Naive thymus-derived CD8-positive, alpha-beta T cell (primary cell): ENCODE measurements around the gene CRHR1. TPM values are rescaled to one million over a fixed set of nuclear protein-coding genes. Genes with fewer than 3 reads are reported as not detected.

ENCODE experiments used
- ATAC-seq, 2 donors: fragments of 150-1000 bp; cut with Tn5 transposase in 1 of 2; sonication (Bioruptor Pico), chemical (Tn5 transposase) in 1 of 2; 1 replicate in 1 of 2; 2 replicates in 1 of 2; pipeline ENCODE4 v1.10.0; 2021; ENCODE audit warnings: mild to moderate bottlenecking in 2 of 2, moderate library complexity in 2 of 2
- POLR2A ChIA-PET: fragments of 350-600 bp; sonication (Branson Sonifier 250); formaldehyde crosslinking; loops from one replicate; lab custom pipeline; 2021; ENCODE audit warnings: antibody characterized with exemption; lab: Charles Lee
- DNase-seq, 10 donors: peaks; one replicate each; pipeline versions ENCODE4 v3.0.0 to v3.0.0-alpha.2; 2020 to 2022
- H3K27ac Mint-ChIP-seq, 10 donors: one replicate each; pipeline ENCODE4 v1.8.0; 2020 to 2022; ENCODE audit warnings: mild to moderate bottlenecking in 10 of 10, mixed read lengths in 10 of 10, moderate library complexity in 4 of 10, inconsistent platforms in 1 of 10
- H3K27me3 Mint-ChIP-seq, 5 donors: one replicate each; pipeline ENCODE4 v1.8.0; 2021 to 2022; ENCODE audit warnings: mixed read lengths in 5 of 5
- H3K36me3 Mint-ChIP-seq, 3 donors: one replicate each; pipeline ENCODE4 v1.8.0; 2020 to 2022; ENCODE audit warnings: mixed read lengths in 3 of 3, mild to moderate bottlenecking in 2 of 3, inconsistent platforms in 1 of 3
- H3K4me1 Mint-ChIP-seq, 4 donors: one replicate each; pipeline ENCODE4 v1.8.0; 2021 to 2022; ENCODE audit warnings: mixed read lengths in 4 of 4
- H3K4me3 Mint-ChIP-seq, 10 donors: one replicate each; pipeline ENCODE4 v1.8.0; 2020 to 2022; ENCODE audit warnings: mild to moderate bottlenecking in 10 of 10, mixed read lengths in 10 of 10, moderate library complexity in 6 of 10, inconsistent platforms in 1 of 10
- H3K9me3 Mint-ChIP-seq, 9 donors: one replicate each; pipeline ENCODE4 v1.8.0; 2020 to 2022; ENCODE audit warnings: mixed read lengths in 9 of 9, mild to moderate bottlenecking in 3 of 9, inconsistent platforms in 1 of 9, moderate library complexity in 1 of 9
- polyA plus RNA-seq, 3 donors: library from polyadenylated mRNA; unstranded; fragments of 300-500 nt; fragmentation: Illumina TruSeq; gene quantifications; one replicate each; pipeline ENCODE4 v1.2.3, GENCODE V29; 2021
- total RNA-seq, 8 experiments: library from RNA in 2 of 8; stranded (reverse) in 2 of 8; gene quantifications; one replicate each; pipeline ENCODE4 v1.2.3 and lab custom pipeline; 2021 to 2026

CRHR1 gene
- total and polyA plus RNA-seq, 5 experiments from 2014 or later, result not detected

GRCh38 chr17:45793999-45794540 is 9.9 kb downstream of the CRHR1 start:
- H3K27ac Mint-ChIP-seq, result no peak overlapping the region
- ATAC-seq (no peak), DNase-seq (no peak)
- POLR2A ChIA-PET, result no interaction called here
- no peak overlapping the region for H3K4me3 Mint-ChIP-seq
- H3K4me1 Mint-ChIP-seq, result peaks cover 0 to 1% (median 0%) of the 10 kb centered on the region in 4 donors
- no peaks in the 10 kb centered on the region for H3K9me3 Mint-ChIP-seq
- no peaks in the 10 kb centered on the region for H3K36me3 Mint-ChIP-seq
- H3K27me3 Mint-ChIP-seq, result peaks cover 16 to 75% (median 43%) of the 10 kb centered on the region in 5 donors

DNA sequence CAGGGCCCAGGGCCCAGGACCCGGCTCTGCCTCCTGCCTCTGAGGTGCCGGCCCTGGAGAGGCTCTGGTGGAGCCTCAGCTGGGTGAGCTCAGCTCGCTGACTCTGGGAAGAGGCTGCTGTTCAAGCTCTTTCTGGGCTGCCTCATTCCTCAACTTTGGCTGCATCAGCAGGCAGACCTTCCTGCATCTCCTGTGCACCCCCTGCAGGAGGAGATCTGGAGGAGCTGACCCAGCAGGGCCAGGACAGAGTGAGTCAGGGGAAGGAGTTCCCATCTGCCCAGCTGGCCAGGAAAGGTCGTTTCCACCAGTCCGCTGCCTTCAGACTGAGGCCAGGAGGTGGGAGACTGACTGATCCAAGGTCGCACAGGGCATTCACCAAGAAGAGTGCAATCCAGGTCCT is 10.7 kb downstream of the CRHR1 start:
- ATAC-seq, result no peak
- H3K27me3 Mint-ChIP-seq, result peaks cover 14 to 77% (median 43%) of the 10 kb centered on the region in 5 donors
- H3K9me3 Mint-ChIP-seq, result no peaks in the 10 kb centered on the region
- no peak for DNase-seq
- POLR2A ChIA-PET, result no interaction called here
- no peaks in the 10 kb centered on the region for H3K36me3 Mint-ChIP-seq
- peaks cover 0 to 1% (median 0%) of the 10 kb centered on the region in 4 donors for H3K4me1 Mint-ChIP-seq
- no peak overlapping the region for H3K4me3 Mint-ChIP-seq
- no peak overlapping the region for H3K27ac Mint-ChIP-seq

- no peaks in the 10 kb centered on the region for H3K9me3 Mint-ChIP-seq
- H3K27me3 Mint-ChIP-seq, result peaks cover 5 to 70% (median 28%) of the 10 kb centered on the region in 5 donors
- H3K27ac Mint-ChIP-seq, result no peak overlapping the region
- POLR2A ChIA-PET, result no interaction called here
- DNase-seq (no peak), ATAC-seq (no peak)
- no peaks in the 10 kb centered on the region for H3K36me3 Mint-ChIP-seq
- no peaks in the 10 kb centered on the region for H3K4me1 Mint-ChIP-seq
- no peak overlapping the region for H3K4me3 Mint-ChIP-seq
These were observed 16.7 kb downstream of the CRHR1 start for GRCh38 chr17:45800816-45801215.

DNA sequence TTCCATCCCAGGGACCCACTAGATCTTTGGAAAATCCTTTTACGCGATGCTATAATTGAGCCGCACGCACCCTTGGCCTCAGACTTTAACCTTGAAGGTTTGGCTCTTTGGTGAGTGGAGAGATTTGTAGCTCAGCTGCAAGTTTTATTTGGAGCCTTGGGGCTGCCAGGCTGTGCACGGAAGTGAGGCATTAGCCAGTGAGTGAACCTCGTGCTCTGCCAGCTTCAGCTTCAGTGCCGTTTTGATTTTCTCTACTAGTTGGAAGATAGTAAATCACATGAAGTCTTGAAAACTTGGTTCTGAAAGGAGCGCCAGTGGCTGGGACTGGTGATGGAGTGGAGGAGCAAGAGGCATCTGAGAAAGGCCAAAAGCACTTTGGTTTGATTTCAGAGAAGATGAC is 17.3 kb downstream of the CRHR1 start:
- Mint-ChIP-seq H3K9me3 (no peaks in the 10 kb centered on the region), H3K27me3 (peaks cover 8 to 70% (median 27%) of the 10 kb centered on the region in 5 donors), H3K4me3 (no peak overlapping the region), H3K36me3 (no peaks in the 10 kb centered on the region), H3K27ac (no peak overlapping the region), H3K4me1 (no peaks in the 10 kb centered on the region)
- no peak for DNase-seq
- POLR2A ChIA-PET, result no interaction called here
- ATAC-seq, result no peak

DNA sequence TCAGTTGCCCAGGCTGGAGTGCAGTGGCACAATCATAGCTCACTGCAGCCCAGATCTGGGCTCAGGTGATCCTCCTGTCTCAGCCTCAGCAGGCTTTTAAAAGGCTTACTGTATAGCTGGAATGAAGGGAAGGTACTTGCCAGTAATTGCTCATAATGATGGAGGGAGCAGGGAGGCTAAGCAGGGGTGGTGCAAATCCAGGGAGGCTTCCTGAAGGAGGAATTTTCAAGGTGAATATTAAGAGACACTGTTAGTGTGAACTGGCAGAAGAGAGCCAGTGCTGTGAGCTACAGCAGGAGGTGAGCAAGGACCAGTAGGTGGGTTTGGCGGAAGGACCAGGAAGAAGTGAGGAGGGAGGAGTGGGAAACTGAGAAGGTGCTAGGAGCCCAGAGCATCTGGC is 24.7 kb downstream of the CRHR1 start:
- Mint-ChIP-seq H3K4me1 (peaks cover 0 to 3% (median 0%) of the 10 kb centered on the region in 4 donors), H3K4me3 (no peak overlapping the region), H3K36me3 (no peaks in the 10 kb centered on the region), H3K27ac (peak overlapping the region in 1 of 10 donors; percentile 35), H3K9me3 (no peaks in the 10 kb centered on the region), H3K27me3 (peaks cover 6 to 46% (median 14%) of the 10 kb centered on the region in 5 donors)
- ATAC-seq (no peak), DNase-seq (no peak)
- POLR2A ChIA-PET, result no interaction called here

- Mint-ChIP-seq H3K27me3 (peaks cover 6 to 43% (median 16%) of the 10 kb centered on the region in 5 donors), H3K27ac (no peak overlapping the region), H3K9me3 (no peaks in the 10 kb centered on the region), H3K4me3 (no peak overlapping the region), H3K36me3 (no peaks in the 10 kb centered on the region), H3K4me1 (peaks cover 0 to 3% (median 0%) of the 10 kb centered on the region in 4 donors)
- POLR2A ChIA-PET, result no interaction called here
- ATAC-seq, result no peak
- DNase-seq, result no peak
These were observed 25.4 kb downstream of the CRHR1 start for GRCh38 chr17:45809499-45809898.

DNA sequence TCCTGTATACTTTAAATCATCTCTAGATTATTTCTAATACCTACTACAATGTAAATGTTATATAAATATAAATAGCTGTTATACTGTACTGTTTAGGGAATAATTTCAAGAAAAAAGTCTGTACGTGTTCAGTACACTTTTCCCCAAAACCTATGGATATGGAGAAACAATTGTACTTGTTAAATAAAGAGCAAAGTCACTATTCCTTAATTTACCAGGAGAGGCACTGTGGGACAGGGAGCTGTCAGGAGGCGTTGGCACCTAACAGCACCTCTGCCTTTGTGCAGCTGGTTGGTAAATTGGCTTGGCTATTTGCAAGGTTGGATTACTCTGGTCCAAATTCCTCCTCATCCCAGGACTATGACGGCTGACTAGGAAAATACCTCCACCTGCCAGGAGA is 28.0 kb downstream of the CRHR1 start:
- Mint-ChIP-seq H3K4me1 (peaks cover 0 to 3% (median 0%) of the 10 kb centered on the region in 4 donors), H3K27me3 (peaks cover 1 to 25% (median 8%) of the 10 kb centered on the region in 5 donors), H3K4me3 (no peak overlapping the region), H3K36me3 (no peaks in the 10 kb centered on the region), H3K9me3 (no peaks in the 10 kb centered on the region), H3K27ac (no peak overlapping the region)
- POLR2A ChIA-PET, result no interaction called here
- DNase-seq (no peak), ATAC-seq (no peak)

- ATAC-seq (no peak), DNase-seq (no peak)
- peaks cover 1 to 23% (median 8%) of the 10 kb centered on the region in 5 donors for H3K27me3 Mint-ChIP-seq
- peaks cover 0 to 3% (median 0%) of the 10 kb centered on the region in 4 donors for H3K4me1 Mint-ChIP-seq
- H3K36me3 Mint-ChIP-seq, result no peaks in the 10 kb centered on the region
- peak overlapping the region in 1 of 10 donors; percentile 15 for H3K27ac Mint-ChIP-seq
- H3K4me3 Mint-ChIP-seq, result no peak overlapping the region
- no peaks in the 10 kb centered on the region for H3K9me3 Mint-ChIP-seq
- POLR2A ChIA-PET, result no interaction called here
These were observed 29.1 kb downstream of the CRHR1 start for GRCh38 chr17:45813048-45813725.

- ATAC-seq (no peak), DNase-seq (no peak)
- Mint-ChIP-seq H3K27me3 (peaks cover 0 to 23% (median 8%) of the 10 kb centered on the region in 5 donors), H3K36me3 (no peaks in the 10 kb centered on the region), H3K9me3 (no peaks in the 10 kb centered on the region), H3K4me3 (no peak overlapping the region), H3K4me1 (no peaks in the 10 kb centered on the region), H3K27ac (no peak overlapping the region)
- POLR2A ChIA-PET, result no interaction called here
These were observed 30.8 kb downstream of the CRHR1 start for GRCh38 chr17:45814622-45815606.

DNA sequence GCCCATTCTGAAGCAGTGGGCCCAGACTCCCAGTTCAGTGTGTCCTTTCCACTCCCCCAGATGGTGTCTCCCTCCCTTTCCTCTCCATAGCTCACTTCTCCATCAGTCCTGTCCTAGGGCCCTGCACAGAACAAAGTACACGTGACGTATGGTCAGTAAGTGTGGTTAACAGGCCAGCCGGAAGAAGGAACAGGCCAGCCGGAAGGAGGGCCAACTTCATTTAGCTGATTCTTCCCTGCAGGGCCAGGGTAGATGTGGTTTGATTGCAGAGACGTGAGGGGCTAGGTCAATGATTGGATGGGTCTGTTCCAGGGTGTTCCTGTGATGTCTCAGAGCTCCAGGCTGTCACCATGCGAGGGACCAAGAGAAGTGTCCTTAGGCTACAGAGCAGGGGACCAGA is 31.6 kb downstream of the CRHR1 start:
- no peaks in the 10 kb centered on the region for H3K4me1 Mint-ChIP-seq
- H3K4me3 Mint-ChIP-seq, result no peak overlapping the region
- POLR2A ChIA-PET, result no interaction called here
- no peaks in the 10 kb centered on the region for H3K36me3 Mint-ChIP-seq
- ATAC-seq, result no peak
- DNase-seq, result no peak
- no peaks in the 10 kb centered on the region for H3K9me3 Mint-ChIP-seq
- H3K27ac Mint-ChIP-seq, result no peak overlapping the region
- peaks cover 0 to 23% (median 8%) of the 10 kb centered on the region in 5 donors for H3K27me3 Mint-ChIP-seq

DNA sequence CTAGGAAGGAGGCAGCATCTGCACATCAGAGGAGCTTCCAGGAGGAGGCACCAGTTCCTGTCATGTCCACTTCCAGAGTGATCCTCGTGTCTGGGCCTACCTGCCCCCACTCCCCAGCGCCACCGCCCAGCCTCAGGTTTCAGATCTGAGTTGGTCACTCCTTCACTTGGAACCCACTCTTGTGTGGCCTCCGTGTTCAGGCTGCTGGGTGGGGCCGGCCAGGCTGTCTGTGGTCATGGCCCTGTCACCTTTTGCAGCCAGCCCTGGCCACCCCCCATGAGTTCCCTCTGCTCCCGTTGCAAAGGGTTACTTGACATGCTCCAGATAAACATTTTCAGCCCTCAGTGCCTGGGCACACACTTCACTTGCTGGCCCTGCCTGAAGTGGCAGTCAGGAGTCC is 33.9 kb downstream of the CRHR1 start:
- ATAC-seq, result no peak
- POLR2A ChIA-PET, result no interaction called here
- no peak for DNase-seq
- no peaks in the 10 kb centered on the region for H3K9me3 Mint-ChIP-seq
- H3K27ac Mint-ChIP-seq, result no peak overlapping the region
- peaks cover 0 to 16% (median 3%) of the 10 kb centered on the region in 5 donors for H3K27me3 Mint-ChIP-seq
- H3K36me3 Mint-ChIP-seq, result no peaks in the 10 kb centered on the region
- H3K4me3 Mint-ChIP-seq, result no peak overlapping the region
- H3K4me1 Mint-ChIP-seq, result no peaks in the 10 kb centered on the region

DNA sequence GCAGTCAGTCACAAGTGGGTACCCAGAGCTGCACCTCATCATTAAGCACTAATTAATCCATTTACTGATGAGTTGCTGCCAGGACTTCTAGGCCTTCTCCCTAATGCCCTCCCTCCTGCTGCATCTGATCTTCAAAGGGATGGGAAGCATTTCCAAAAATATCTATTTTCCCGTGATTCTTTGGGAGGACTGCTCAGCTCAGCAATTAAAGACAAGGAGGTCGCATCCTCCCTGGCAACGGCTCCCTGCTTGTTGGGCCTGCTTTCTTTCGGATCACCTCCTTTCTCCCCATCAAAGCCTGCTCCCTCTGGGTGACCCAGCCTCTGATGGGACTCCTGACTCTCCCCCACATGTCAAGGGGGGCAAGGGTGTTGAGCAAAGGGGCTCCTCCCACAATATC is 34.6 kb downstream of the CRHR1 start:
- ATAC-seq (no peak), DNase-seq (no peak)
- H3K4me3 Mint-ChIP-seq, result no peak overlapping the region
- H3K27me3 Mint-ChIP-seq, result peaks cover 0 to 10% (median 3%) of the 10 kb centered on the region in 5 donors
- no peak overlapping the region for H3K27ac Mint-ChIP-seq
- no peaks in the 10 kb centered on the region for H3K36me3 Mint-ChIP-seq
- H3K4me1 Mint-ChIP-seq, result peaks cover 0 to under 1% (median 0%) of the 10 kb centered on the region in 4 donors
- POLR2A ChIA-PET, result no interaction called here
- H3K9me3 Mint-ChIP-seq, result no peaks in the 10 kb centered on the region

- Mint-ChIP-seq H3K27ac (no peak overlapping the region), H3K36me3 (no peaks in the 10 kb centered on the region), H3K4me1 (peaks cover 0 to 3% (median 0%) of the 10 kb centered on the region in 4 donors), H3K4me3 (no peak overlapping the region), H3K9me3 (no peaks in the 10 kb centered on the region), H3K27me3 (peaks cover 0 to 4% (median 0%) of the 10 kb centered on the region in 5 donors)
- POLR2A ChIA-PET, result no interaction called here
- DNase-seq (no peak), ATAC-seq (no peak)
These were observed 35.5 kb downstream of the CRHR1 start for GRCh38 chr17:45819632-45820031.
